ENCODE results near the gene CTBP2. TPM values are rescaled to one million over a fixed set of nuclear protein-coding genes. Genes with fewer than 3 reads are reported as not detected.

The CTBP2 gene
- total RNA-seq, 4 donors from 2014 or later, result 69.7 to 125 (median 84.7) TPM

DNA sequence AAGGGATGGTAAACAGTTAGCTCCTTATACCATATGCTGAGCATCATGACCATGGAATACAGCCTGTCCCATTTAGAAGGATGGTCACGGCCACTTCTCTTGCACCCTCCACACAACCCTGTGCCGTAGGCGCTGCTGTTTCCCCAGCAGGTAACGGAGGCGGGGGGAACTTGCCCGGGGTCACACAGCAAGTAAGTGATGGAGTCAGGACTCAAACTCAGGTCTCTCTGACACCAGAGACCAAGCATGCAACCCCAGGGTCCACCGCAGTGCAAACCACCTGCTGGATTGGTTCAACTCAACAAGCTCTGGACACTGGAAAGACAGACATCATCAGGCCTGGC lies 146.9 kb downstream of the CTBP2 start:
- H3K27ac ChIP-seq (replicated peaks in 1 of 4), result no peak overlapping the region
- 100% methylated on average over 7 of the region's 7 CpGs for WGBS
- intact Hi-C loops (cut with DNase I), result no loop called here
- H3K4me3 ChIP-seq, result no peak overlapping the region
- H3K9me3 ChIP-seq, result no peaks in the 10 kb centered on the region
- peaks cover 0 to 23% (median 4%) of the 10 kb centered on the region in 4 donors for H3K36me3 ChIP-seq
- H3K4me1 ChIP-seq, result peaks cover 58 to 86% (median 73%) of the 10 kb centered on the region in 4 donors
- no peaks in the 10 kb centered on the region for H3K27me3 ChIP-seq
- DNase-seq (ENCODE audit: extremely low spot score), result no peak
- no peak for TF ChIP-seq EP300 (IDR thresholded peaks at IDR 0.05)
- TF ChIP-seq POLR2AphosphoS5 (IDR thresholded peaks at IDR 0.05), result no peak
- TF ChIP-seq, protein P1, sequence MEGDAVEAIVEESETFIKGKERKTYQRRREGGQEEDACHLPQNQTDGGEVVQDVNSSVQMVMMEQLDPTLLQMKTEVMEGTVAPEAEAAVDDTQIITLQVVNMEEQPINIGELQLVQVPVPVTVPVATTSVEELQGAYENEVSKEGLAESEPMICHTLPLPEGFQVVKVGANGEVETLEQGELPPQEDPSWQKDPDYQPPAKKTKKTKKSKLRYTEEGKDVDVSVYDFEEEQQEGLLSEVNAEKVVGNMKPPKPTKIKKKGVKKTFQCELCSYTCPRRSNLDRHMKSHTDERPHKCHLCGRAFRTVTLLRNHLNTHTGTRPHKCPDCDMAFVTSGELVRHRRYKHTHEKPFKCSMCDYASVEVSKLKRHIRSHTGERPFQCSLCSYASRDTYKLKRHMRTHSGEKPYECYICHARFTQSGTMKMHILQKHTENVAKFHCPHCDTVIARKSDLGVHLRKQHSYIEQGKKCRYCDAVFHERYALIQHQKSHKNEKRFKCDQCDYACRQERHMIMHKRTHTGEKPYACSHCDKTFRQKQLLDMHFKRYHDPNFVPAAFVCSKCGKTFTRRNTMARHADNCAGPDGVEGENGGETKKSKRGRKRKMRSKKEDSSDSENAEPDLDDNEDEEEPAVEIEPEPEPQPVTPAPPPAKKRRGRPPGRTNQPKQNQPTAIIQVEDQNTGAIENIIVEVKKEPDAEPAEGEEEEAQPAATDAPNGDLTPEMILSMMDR (IDR thresholded peaks at IDR 0.05), result no peak
- TF ChIP-seq POLR2A (IDR thresholded peaks at IDR 0.05; ENCODE audit: low read depth), result no peak

DNA sequence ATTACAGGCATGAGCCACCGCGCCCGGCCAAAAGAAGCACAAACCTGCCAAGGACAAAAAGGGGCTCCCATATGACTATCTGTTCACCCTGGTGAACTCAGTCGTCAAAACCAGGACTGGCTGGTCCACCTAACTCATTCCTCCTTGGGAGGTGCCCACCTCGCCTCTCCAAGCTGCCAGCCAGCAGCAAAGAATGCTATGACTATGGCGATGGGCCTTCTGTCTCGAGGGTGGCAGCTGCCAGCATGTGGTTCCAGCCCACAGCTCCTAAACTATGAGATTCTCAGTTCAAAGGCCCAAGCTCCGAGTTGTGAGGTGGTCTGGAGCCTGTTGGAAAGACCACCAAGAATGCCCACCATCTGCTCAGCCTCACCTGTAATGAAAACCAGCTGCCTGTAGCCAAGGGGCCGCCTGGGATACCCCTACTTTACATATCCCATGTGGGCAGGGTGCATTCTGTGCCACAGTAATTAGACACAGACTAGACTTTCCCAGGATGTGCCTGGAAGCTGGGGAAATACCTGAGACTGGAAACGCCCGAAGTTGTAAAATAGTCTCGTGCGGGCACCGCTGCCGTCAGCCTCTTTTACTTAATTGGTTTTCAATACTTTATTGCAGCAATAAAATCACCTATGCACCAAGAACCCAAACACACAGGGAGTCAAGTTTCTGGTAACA lies 147.4 kb downstream of the CTBP2 start:
- Histone ChIP-seq H3K27me3 (no peaks in the 10 kb centered on the region), H3K9me3 (no peaks in the 10 kb centered on the region), H3K36me3 (peaks cover 0 to 28% (median 4%) of the 10 kb centered on the region in 4 donors), H3K4me3 (no peak overlapping the region), H3K4me1 (peaks cover 58 to 85% (median 71%) of the 10 kb centered on the region in 4 donors), H3K27ac (replicated peaks in 1 of 4) (peak overlapping the region in 1 of 4 donors; percentile 10)
- 90% methylated on average over 12 of the region's 15 CpGs for WGBS
- DNase-seq (ENCODE audit: extremely low spot score), result no peak
- TF ChIP-seq POLR2AphosphoS5 (IDR thresholded peaks at IDR 0.05) (no peak), POLR2A (IDR thresholded peaks at IDR 0.05; ENCODE audit: low read depth) (no peak), EP300 (IDR thresholded peaks at IDR 0.05) (no peak)
- TF ChIP-seq, protein P1 (IDR thresholded peaks at IDR 0.05), result no peak
- intact Hi-C loops (cut with DNase I), result no loop called here

DNA sequence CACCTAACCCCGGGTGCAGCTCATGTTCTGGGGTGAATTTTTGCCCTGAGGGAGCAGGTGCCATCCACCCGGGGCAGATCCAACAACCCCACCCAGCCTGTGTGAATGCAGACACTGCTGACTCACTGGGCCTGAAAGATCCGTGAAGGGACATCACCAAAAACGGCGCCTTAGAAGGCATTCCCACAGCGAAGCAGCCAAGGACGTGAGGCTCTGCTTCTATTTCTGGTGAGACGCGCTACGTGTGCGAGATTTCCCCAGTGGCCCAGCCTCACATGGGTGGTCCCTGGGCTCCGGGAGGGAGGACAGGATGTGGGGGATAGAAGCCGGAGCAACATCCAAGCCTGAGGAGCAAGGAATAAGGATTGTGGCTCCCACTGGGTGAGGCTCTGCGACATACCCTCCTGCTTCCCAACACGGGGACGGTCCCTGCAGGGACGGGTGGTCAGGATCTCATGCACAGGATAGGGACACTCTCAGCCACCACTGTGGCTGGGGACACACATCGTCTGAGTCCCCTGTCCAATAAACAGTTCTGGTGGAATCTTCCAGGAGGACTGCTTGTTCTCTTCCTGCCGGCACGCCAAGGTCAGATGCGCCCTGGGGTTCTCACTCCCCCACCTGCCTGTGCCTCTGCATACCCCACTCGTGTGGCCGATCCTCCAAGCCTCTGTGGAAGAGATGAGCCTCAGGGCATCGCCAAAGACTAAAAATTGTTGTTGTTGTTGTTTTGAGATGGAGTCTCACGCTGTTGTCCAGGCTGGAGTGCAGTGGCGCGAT lies 148.2 kb downstream of the CTBP2 start:
- H3K36me3 ChIP-seq, result peaks cover 0 to 27% (median 6%) of the 10 kb centered on the region in 4 donors
- peak; percentile 36 to 39 for TF ChIP-seq POLR2AphosphoS5 (IDR thresholded peaks at IDR 0.05)
- TF ChIP-seq POLR2A (IDR thresholded peaks at IDR 0.05; ENCODE audit: low read depth), result no peak
- TF ChIP-seq EP300 (IDR thresholded peaks at IDR 0.05), result no peak
- TF ChIP-seq, protein P1 (IDR thresholded peaks at IDR 0.05), result no peak
- no peaks in the 10 kb centered on the region for H3K9me3 ChIP-seq
- H3K4me1 ChIP-seq, result peaks cover 58 to 84% (median 69%) of the 10 kb centered on the region in 4 donors
- intact Hi-C loops (cut with DNase I), result no loop called here
- no peaks in the 10 kb centered on the region for H3K27me3 ChIP-seq
- H3K4me3 ChIP-seq, result no peak overlapping the region
- H3K27ac ChIP-seq (replicated peaks in 1 of 4), result peak overlapping the region in 2 of 4 donors; percentile 10 to 21
- 78% methylated on average over 22 of the region's 27 CpGs for WGBS
- no peak for DNase-seq (ENCODE audit: extremely low spot score)

DNA sequence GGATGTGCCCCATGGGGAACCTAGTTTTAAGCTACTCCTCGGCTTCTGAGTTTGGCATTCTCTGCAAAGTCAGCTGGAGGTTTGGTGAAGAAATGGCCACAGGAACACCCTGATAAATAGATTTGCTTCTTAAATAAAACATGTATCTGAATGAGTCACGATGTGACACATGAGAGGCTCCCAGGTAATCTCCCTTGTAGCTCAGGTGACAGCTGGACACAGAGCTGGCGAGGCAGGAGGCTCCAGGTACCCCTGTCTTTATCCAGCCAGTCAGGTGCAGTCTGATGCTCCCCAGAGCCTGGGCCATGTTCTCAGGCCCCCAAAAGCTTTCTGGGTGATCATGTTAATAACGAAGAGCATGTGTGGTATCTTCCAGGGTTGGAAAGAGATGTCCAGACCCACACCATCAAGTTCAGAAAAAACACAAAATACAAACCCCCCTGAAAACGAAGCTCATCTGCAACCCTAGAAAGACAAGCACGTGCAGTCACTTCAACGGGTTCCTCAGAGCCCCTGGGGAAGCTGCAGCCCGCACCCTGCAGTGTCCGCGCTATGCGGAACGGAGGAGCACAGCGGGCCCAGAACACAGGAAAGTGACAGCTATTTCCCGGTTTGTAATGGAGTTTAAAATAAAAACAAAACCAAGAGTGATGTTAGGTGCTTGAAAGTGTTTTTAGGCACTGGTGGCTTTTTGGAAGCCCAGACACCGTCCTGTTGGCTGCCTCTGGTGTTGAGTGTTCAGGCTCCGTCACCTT lies 149.0 kb downstream of the CTBP2 start:
- peak overlapping the region in 1 of 4 donors; percentile 10 for H3K27ac ChIP-seq (replicated peaks in 1 of 4)
- H3K27me3 ChIP-seq, result no peaks in the 10 kb centered on the region
- H3K9me3 ChIP-seq, result no peaks in the 10 kb centered on the region
- intact Hi-C loops (cut with DNase I), result no loop called here
- no peak overlapping the region for H3K4me3 ChIP-seq
- no peak for DNase-seq (ENCODE audit: extremely low spot score)
- no peak for TF ChIP-seq EP300 (IDR thresholded peaks at IDR 0.05)
- no peak for TF ChIP-seq POLR2A (IDR thresholded peaks at IDR 0.05; ENCODE audit: low read depth)
- TF ChIP-seq POLR2AphosphoS5 (IDR thresholded peaks at IDR 0.05), result no peak
- TF ChIP-seq, protein P1 (IDR thresholded peaks at IDR 0.05), result no peak
- WGBS, result 91% methylated on average over 15 of the region's 16 CpGs
- peaks cover 59 to 84% (median 69%) of the 10 kb centered on the region in 4 donors for H3K4me1 ChIP-seq
- H3K36me3 ChIP-seq, result peaks cover 0 to 27% (median 8%) of the 10 kb centered on the region in 4 donors
